Astrocyte (in vitro differentiated cells and primary cell): Measurements from ENCODE around the gene TESK2. TPM values are rescaled to one million over a fixed set of nuclear protein-coding genes. Genes with fewer than 3 reads are reported as not detected.

Experiments
- DNase-seq: peaks from one replicate; pipeline ENCODE4 v3.0.0-alpha.2; 2010; ENCODE audit warnings: low read depth
- FAIRE-seq: peaks from 2 replicates; lab custom pipeline; 2011; peaks lifted over from hg19 to GRCh38; lab: Jason Lieb, UNC
- H2AFZ ChIP-seq: 2 replicates; pipeline ENCODE4 v1.6.0; 2012; ENCODE audit warnings: low read depth, low read length, inconsistent platforms
- H3K27ac ChIP-seq: 2 replicates; pipeline ENCODE4 v1.5.1; 2011; ENCODE audit warnings: low read depth, low read length, inconsistent platforms
- H3K27me3 ChIP-seq: 2 replicates; pipeline ENCODE4 v1.6.0; 2011; ENCODE audit warnings: low read length, inconsistent platforms; ENCODE audit not compliant: insufficient read depth
- H3K36me3 ChIP-seq: 2 replicates; pipeline ENCODE4 v1.5.1; 2011; ENCODE audit warnings: low read length, inconsistent platforms; ENCODE audit not compliant: insufficient read depth
- H3K4me1 ChIP-seq: 2 replicates; pipeline ENCODE4 v1.5.1; 2011; ENCODE audit warnings: low read length, inconsistent platforms; ENCODE audit not compliant: insufficient read depth
- H3K4me2 ChIP-seq: 2 replicates; pipeline ENCODE4 v1.6.0; 2012; ENCODE audit warnings: low read length, inconsistent platforms
- H3K4me3 ChIP-seq: 2 replicates; pipeline ENCODE4 v1.5.1; 2011; ENCODE audit warnings: low read depth, mild to moderate bottlenecking, low read length, inconsistent platforms; ENCODE audit not compliant: insufficient read depth
- H3K79me2 ChIP-seq: 2 replicates; pipeline ENCODE4 v1.6.0; 2012; ENCODE audit warnings: mild to moderate bottlenecking, low read length, inconsistent platforms; ENCODE audit not compliant: insufficient read depth
- H3K9ac ChIP-seq: 2 replicates; pipeline ENCODE4 v1.6.0; 2012; ENCODE audit warnings: mild to moderate bottlenecking, low read length, inconsistent platforms
- H3K9me3 ChIP-seq: 2 replicates; pipeline ENCODE4 v1.5.1; 2012; ENCODE audit warnings: low read depth, mild to moderate bottlenecking, low read length, inconsistent platforms; ENCODE audit not compliant: insufficient read depth
- H4K20me1 ChIP-seq: 2 replicates; pipeline ENCODE4 v1.6.0; 2012; ENCODE audit warnings: low read length, inconsistent platforms; ENCODE audit not compliant: insufficient read depth
- H3K27ac Mint-ChIP-seq: one replicate; pipeline ENCODE4 v1.8.0; 2021; ENCODE audit warnings: mild to moderate bottlenecking, mixed read lengths; ENCODE audit not compliant: unreplicated experiment
- H3K27me3 Mint-ChIP-seq: one replicate; pipeline ENCODE4 v1.8.0; 2021; ENCODE audit warnings: low read depth, mixed read lengths; ENCODE audit not compliant: unreplicated experiment
- H3K36me3 Mint-ChIP-seq: one replicate; pipeline ENCODE4 v1.8.0; 2021; ENCODE audit warnings: low read depth, mixed read lengths; ENCODE audit not compliant: unreplicated experiment
- H3K4me1 Mint-ChIP-seq: one replicate; pipeline ENCODE4 v1.8.0; 2021; ENCODE audit warnings: low read depth, mixed read lengths; ENCODE audit not compliant: unreplicated experiment
- H3K4me3 Mint-ChIP-seq: one replicate; pipeline ENCODE4 v1.8.0; 2021; ENCODE audit warnings: mild to moderate bottlenecking, moderate library complexity, mixed read lengths; ENCODE audit not compliant: unreplicated experiment
- H3K9me3 Mint-ChIP-seq: one replicate; pipeline ENCODE4 v1.8.0; 2021; ENCODE audit warnings: mild to moderate bottlenecking, mixed read lengths; ENCODE audit not compliant: unreplicated experiment
- CTCF ChIP-seq: IDR thresholded peaks from 2 replicates; pipeline ENCODE4 v1.5.1; 2011; ENCODE audit warnings: low read depth, mild to moderate bottlenecking, inconsistent platforms, low read length, moderate library complexity; ENCODE audit not compliant: insufficient read depth
- EZH2 ChIP-seq: IDR thresholded peaks from 2 replicates; pipeline ENCODE4 v1.6.1; 2012; ENCODE audit warnings: mild to moderate bottlenecking, low read length, inconsistent platforms; ENCODE audit not compliant: insufficient read depth
- total RNA-seq: library from RNA; stranded (reverse); gene quantifications from 2 replicates; pipeline ENCODE4 v1.2.1, GENCODE V29; 2021

TESK2 gene
- total RNA-seq, 1 donor from 2014 or later = 1.7 TPM

- Histone ChIP-seq H3K27ac (no peak overlapping the region), H4K20me1 (no peaks in the 10 kb centered on the region), H2AFZ (no peak overlapping the region), H3K9ac (no peak overlapping the region), H3K79me2 (no peaks in the 10 kb centered on the region), H3K27me3 (no peaks in the 10 kb centered on the region), H3K36me3 (no peaks in the 10 kb centered on the region), H3K4me3 (no peak overlapping the region), H3K4me1 (peaks cover 10% of the 10 kb centered on the region), H3K4me2 (no peak overlapping the region), H3K9me3 (no peaks in the 10 kb centered on the region)
- TF ChIP-seq EZH2 = no peak
- H3K27ac Mint-ChIP-seq = no peak overlapping the region
- no peaks in the 10 kb centered on the region for H3K9me3 Mint-ChIP-seq
- no peak for DNase-seq
- H3K36me3 Mint-ChIP-seq = peaks cover 6% of the 10 kb centered on the region
- peaks cover 2% of the 10 kb centered on the region for H3K27me3 Mint-ChIP-seq
- H3K4me1 Mint-ChIP-seq = peaks cover 9% of the 10 kb centered on the region
- H3K4me3 Mint-ChIP-seq = no peak overlapping the region
- FAIRE-seq = no peak
Measured at GRCh38 chr1:45331436-45332345, 159.3 kb downstream of the TESK2 start.

GRCh38 chr1:45329445-45329844 lies 161.5 kb downstream of the TESK2 start:
- Histone ChIP-seq H3K79me2 (no peaks in the 10 kb centered on the region), H3K27ac (no peak overlapping the region), H3K4me2 (no peak overlapping the region), H4K20me1 (no peaks in the 10 kb centered on the region), H2AFZ (no peak overlapping the region), H3K9me3 (no peaks in the 10 kb centered on the region), H3K27me3 (no peaks in the 10 kb centered on the region), H3K4me1 (peaks cover 10% of the 10 kb centered on the region), H3K9ac (no peak overlapping the region), H3K36me3 (no peaks in the 10 kb centered on the region), H3K4me3 (no peak overlapping the region)
- Mint-ChIP-seq H3K27me3 (peaks cover 2% of the 10 kb centered on the region), H3K4me3 (no peak overlapping the region), H3K27ac (no peak overlapping the region), H3K4me1 (peaks cover 9% of the 10 kb centered on the region), H3K9me3 (no peaks in the 10 kb centered on the region), H3K36me3 (peaks cover 4% of the 10 kb centered on the region)
- FAIRE-seq (no peak), DNase-seq (no peak)
- TF ChIP-seq EZH2 (no peak), CTCF (no peak)

GRCh38 chr1:45328680-45329079 lies 162.3 kb downstream of the TESK2 start:
- no peaks in the 10 kb centered on the region for H3K36me3 ChIP-seq
- Mint-ChIP-seq H3K27me3 (peaks cover 2% of the 10 kb centered on the region), H3K9me3 (no peaks in the 10 kb centered on the region), H3K36me3 (peaks cover 4% of the 10 kb centered on the region), H3K4me1 (peaks cover 7% of the 10 kb centered on the region), H3K27ac (no peak overlapping the region), H3K4me3 (no peak overlapping the region)
- DNase-seq (no peak), FAIRE-seq (no peak)
- H3K4me3 ChIP-seq = no peak overlapping the region
- TF ChIP-seq EZH2 (no peak), CTCF (no peak)
- H2AFZ ChIP-seq = no peak overlapping the region
- H3K27me3 ChIP-seq = no peaks in the 10 kb centered on the region
- no peaks in the 10 kb centered on the region for H3K79me2 ChIP-seq
- H3K27ac ChIP-seq = no peak overlapping the region
- no peak overlapping the region for H3K4me2 ChIP-seq
- H3K9me3 ChIP-seq = no peaks in the 10 kb centered on the region
- peaks cover 10% of the 10 kb centered on the region for H3K4me1 ChIP-seq
- H3K9ac ChIP-seq = no peak overlapping the region
- no peaks in the 10 kb centered on the region for H4K20me1 ChIP-seq
